ENCODE results near the gene ANKDD1B. TPM values are rescaled to one million over a fixed set of nuclear protein-coding genes. Genes with fewer than 3 reads are reported as not detected.

The ANKDD1B gene
- total and polyA plus RNA-seq, 2 of the 8 experiments (the other 6 are each of a cell fraction or from before 2014, with no cell fraction given) = 0.08 to 0.22 TPM

DNA sequence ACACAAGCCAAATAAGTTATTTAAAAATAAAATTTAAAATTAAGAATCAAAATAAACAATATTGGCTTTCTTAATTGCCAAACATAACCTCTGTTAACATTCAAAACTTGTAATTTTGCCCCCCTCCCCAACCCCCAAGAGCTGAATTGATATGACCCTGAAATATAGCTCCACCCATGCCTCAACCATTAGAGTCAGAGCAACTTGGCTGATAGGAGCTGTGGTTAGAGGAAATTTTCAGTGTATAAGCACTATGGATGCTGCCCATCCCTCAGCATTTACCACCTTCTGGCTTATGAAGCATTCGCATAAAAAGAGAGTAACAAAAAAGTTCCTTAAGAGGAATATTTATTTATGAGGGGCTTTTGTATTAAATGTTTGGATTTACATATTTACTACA, 99.9 kb downstream of the ANKDD1B start:
- H3K4me2 ChIP-seq (ENCODE audit: insufficient read depth in 1 of 2, low read depth in 2 of 2, low read length in 2 of 2) = no peak overlapping the region
- no peak overlapping the region for H3K23ac ChIP-seq (ENCODE audit: insufficient read length)
- H3K27ac ChIP-seq (ENCODE audit: low read depth, low read length) = no peak overlapping the region
- no peak overlapping the region for H3K9ac ChIP-seq (replicated peaks in 1 of 4; ENCODE audit: extremely low read depth in 1 of 4, low read depth in 3 of 4, low read length in 3 of 4)
- peaks cover 0 to 2% of the 10 kb centered on the region in 2 experiments for H4K20me1 ChIP-seq (replicated peaks in 1 of 2; ENCODE audit: control insufficient read depth in 1 of 2, insufficient read depth in 2 of 2, low read length in 2 of 2)
- DNase-seq (ENCODE audit: low read depth in 1 of 2, low spot score in 2 of 2) (no peak), FAIRE-seq (no peak)
- H2AFZ ChIP-seq (ENCODE audit: low read length) = no peak overlapping the region
- peaks cover 3% of the 10 kb centered on the region; the same call in 1 of the 2 replicates for H3K79me1 ChIP-seq (ENCODE audit: low read depth, low read length)
- H3K4me3 ChIP-seq (ENCODE audit: extremely low read depth in 1 of 4, insufficient read depth in 2 of 4, low read depth in 3 of 4, low read length in 4 of 4) = no peak overlapping the region
- no peak overlapping the region for H3K56ac ChIP-seq (replicated peaks; ENCODE audit: insufficient read length, low read depth, low read length)
- H3K4me1 ChIP-seq (replicated peaks in 1 of 4; ENCODE audit: control insufficient read depth in 3 of 4, insufficient read depth in 4 of 4, low read length in 3 of 4) = peaks cover 0 to 2% (median 0%) of the 10 kb centered on the region in 4 experiments; a peak in 3 of 7 replicates
- H2BK15ac ChIP-seq (ENCODE audit: low read length) = no peak overlapping the region
- H3K23me2 ChIP-seq (ENCODE audit: low read depth, low read length) = no peaks in the 10 kb centered on the region
- no peak overlapping the region for H2BK20ac ChIP-seq (ENCODE audit: low read length)
- H4K91ac ChIP-seq (replicated peaks; ENCODE audit: insufficient read length, low read length) = no peak overlapping the region
- no peaks in the 10 kb centered on the region for H3K27me3 ChIP-seq (replicated peaks in 1 of 4; ENCODE audit: control insufficient read depth in 3 of 4, extremely low read depth in 1 of 4, insufficient read depth in 3 of 4, low read length in 3 of 4)
- peaks cover 3 to 17% of the 10 kb centered on the region in 2 experiments; a peak in 3 of 4 replicates for H3K79me2 ChIP-seq (ENCODE audit: control insufficient read depth in 1 of 2, insufficient read depth in 2 of 2, low read length in 2 of 2)
- no peak overlapping the region for H2AK5ac ChIP-seq (ENCODE audit: low read depth, low read length)
- H3K36me3 ChIP-seq (ENCODE audit: control insufficient read depth in 2 of 4, insufficient read depth in 4 of 4, low read length in 3 of 4) = peaks cover 0 to 7% (median 2%) of the 10 kb centered on the region in 4 experiments; a peak in 4 of 8 replicates
- ChIA-PET POLR2A (ENCODE audit: partially characterized antibody) (no interaction called here), CTCF (ENCODE audit: partially characterized antibody) (no interaction called here)
- no peak overlapping the region for H2BK5ac ChIP-seq (ENCODE audit: low read depth, low read length)
- no peak overlapping the region for H4K5ac ChIP-seq (ENCODE audit: insufficient read length, low read depth, low read length)
- 93% methylated on average over 1 of the region's 1 CpG; no CpG with 5 or more reads in 1 of the 2 experiments for WGBS, 2 experiments (ENCODE audit: extremely low coverage in 1 of 2, insufficient coverage in 1 of 2, insufficient read length in 1 of 2, insufficient replicate concordance in 2 of 2, low coverage in 1 of 2, low lambda C conversion rate in 2 of 2, missing lambda C conversion rate in 1 of 2)
- H3K14ac ChIP-seq (ENCODE audit: insufficient read length) = no peak overlapping the region
- no peak overlapping the region for H3K18ac ChIP-seq (ENCODE audit: extremely low read depth, low read length)
- no peak overlapping the region for H2BK12ac ChIP-seq (ENCODE audit: low read depth, low read length)
- H2BK120ac ChIP-seq (replicated peaks; ENCODE audit: low read depth, low read length) = no peak overlapping the region
- no peaks in the 10 kb centered on the region for H3K9me3 ChIP-seq (ENCODE audit: insufficient read depth in 2 of 2, low read depth in 1 of 2, low read length in 1 of 2)
- H4K8ac ChIP-seq (ENCODE audit: extremely low read depth, insufficient read depth, low read length) = no peak overlapping the region
- no peak overlapping the region for H3K4ac ChIP-seq (replicated peaks; ENCODE audit: insufficient read length, low read depth, low read length)
- no peak for TF ChIP-seq TCF12 (IDR thresholded peaks at IDR 0.05; ENCODE audit: low read depth, low read length)
- TF ChIP-seq CHD2 (IDR thresholded peaks at IDR 0.05; ENCODE audit: low read length) = no peak
- no peak for TF ChIP-seq POLR2AphosphoS5 (IDR thresholded peaks at IDR 0.05; ENCODE audit: low read depth, low read length)
- no peak for TF ChIP-seq EZH2 (IDR thresholded peaks at IDR 0.05; ENCODE audit: low read depth, low read length, severe bottlenecking)

All from H1 (cell line).